HL-60 (cell line): ENCODE results near the gene XKR7.

Source experiments
- GABPA ChIP-seq: IDR thresholded peaks from 2 replicates; pipeline ENCODE4 v1.6.1; 2012; ENCODE audit warnings: low read depth
- POLR2AphosphoS5 ChIP-seq: IDR thresholded peaks from 2 replicates; pipeline ENCODE4 v1.6.1; 2012; ENCODE audit warnings: low read depth
- SPI1 ChIP-seq: IDR thresholded peaks from 2 replicates; pipeline ENCODE4 v1.6.1; 2012; ENCODE audit warnings: low read depth, mild to moderate bottlenecking, borderline replicate concordance
- TF ChIP-seq, protein P1 (sequence below): IDR thresholded peaks from one replicate; pipeline ENCODE4 v1.5.1; 2011; ENCODE audit warnings: low read length, control low read depth, inconsistent platforms; ENCODE audit not compliant: insufficient read depth
- TF ChIP-seq, protein P2 (sequence below): IDR thresholded peaks from 2 replicates; pipeline ENCODE4 v1.6.1; 2012; ENCODE audit warnings: low read depth; ENCODE audit not compliant: insufficient replicate concordance

- TF ChIP-seq, protein P1, sequence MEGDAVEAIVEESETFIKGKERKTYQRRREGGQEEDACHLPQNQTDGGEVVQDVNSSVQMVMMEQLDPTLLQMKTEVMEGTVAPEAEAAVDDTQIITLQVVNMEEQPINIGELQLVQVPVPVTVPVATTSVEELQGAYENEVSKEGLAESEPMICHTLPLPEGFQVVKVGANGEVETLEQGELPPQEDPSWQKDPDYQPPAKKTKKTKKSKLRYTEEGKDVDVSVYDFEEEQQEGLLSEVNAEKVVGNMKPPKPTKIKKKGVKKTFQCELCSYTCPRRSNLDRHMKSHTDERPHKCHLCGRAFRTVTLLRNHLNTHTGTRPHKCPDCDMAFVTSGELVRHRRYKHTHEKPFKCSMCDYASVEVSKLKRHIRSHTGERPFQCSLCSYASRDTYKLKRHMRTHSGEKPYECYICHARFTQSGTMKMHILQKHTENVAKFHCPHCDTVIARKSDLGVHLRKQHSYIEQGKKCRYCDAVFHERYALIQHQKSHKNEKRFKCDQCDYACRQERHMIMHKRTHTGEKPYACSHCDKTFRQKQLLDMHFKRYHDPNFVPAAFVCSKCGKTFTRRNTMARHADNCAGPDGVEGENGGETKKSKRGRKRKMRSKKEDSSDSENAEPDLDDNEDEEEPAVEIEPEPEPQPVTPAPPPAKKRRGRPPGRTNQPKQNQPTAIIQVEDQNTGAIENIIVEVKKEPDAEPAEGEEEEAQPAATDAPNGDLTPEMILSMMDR, result peak; percentile 51
- TF ChIP-seq, protein P2, sequence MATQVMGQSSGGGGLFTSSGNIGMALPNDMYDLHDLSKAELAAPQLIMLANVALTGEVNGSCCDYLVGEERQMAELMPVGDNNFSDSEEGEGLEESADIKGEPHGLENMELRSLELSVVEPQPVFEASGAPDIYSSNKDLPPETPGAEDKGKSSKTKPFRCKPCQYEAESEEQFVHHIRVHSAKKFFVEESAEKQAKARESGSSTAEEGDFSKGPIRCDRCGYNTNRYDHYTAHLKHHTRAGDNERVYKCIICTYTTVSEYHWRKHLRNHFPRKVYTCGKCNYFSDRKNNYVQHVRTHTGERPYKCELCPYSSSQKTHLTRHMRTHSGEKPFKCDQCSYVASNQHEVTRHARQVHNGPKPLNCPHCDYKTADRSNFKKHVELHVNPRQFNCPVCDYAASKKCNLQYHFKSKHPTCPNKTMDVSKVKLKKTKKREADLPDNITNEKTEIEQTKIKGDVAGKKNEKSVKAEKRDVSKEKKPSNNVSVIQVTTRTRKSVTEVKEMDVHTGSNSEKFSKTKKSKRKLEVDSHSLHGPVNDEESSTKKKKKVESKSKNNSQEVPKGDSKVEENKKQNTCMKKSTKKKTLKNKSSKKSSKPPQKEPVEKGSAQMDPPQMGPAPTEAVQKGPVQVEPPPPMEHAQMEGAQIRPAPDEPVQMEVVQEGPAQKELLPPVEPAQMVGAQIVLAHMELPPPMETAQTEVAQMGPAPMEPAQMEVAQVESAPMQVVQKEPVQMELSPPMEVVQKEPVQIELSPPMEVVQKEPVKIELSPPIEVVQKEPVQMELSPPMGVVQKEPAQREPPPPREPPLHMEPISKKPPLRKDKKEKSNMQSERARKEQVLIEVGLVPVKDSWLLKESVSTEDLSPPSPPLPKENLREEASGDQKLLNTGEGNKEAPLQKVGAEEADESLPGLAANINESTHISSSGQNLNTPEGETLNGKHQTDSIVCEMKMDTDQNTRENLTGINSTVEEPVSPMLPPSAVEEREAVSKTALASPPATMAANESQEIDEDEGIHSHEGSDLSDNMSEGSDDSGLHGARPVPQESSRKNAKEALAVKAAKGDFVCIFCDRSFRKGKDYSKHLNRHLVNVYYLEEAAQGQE, result no peak
- TF ChIP-seq GABPA (no peak), POLR2AphosphoS5 (no peak), SPI1 (no peak)
Measured at GRCh38 chr20:32031007-32031958, 63.3 kb downstream of the XKR7 start.
